GM18508 (cell line): ENCODE data around the gene OR5W2.
"Not testable (repeated sequence)": the region's sequence is repeated elsewhere in the genome, so short reads cannot be mapped to it uniquely, and the experiment has no call there.

Source experiments
- ATAC-seq: cut with Tn5 transposase; IDR thresholded peaks from one replicate; pipeline ENCODE4 v1.9.1; 2021; ENCODE audit warnings: moderate number of reproducible peaks; ENCODE audit not compliant: insufficient read depth, unreplicated experiment

The OR5W2 gene

GRCh38 chr11:55914482-55914881 lies at the start of gene OR5W2:
Gene OR5W2 (minus strand): TSS chr11:55914582. CDS start chr11:55914582, 0 bp downstream.
- ATAC-seq = no peak

DNA sequence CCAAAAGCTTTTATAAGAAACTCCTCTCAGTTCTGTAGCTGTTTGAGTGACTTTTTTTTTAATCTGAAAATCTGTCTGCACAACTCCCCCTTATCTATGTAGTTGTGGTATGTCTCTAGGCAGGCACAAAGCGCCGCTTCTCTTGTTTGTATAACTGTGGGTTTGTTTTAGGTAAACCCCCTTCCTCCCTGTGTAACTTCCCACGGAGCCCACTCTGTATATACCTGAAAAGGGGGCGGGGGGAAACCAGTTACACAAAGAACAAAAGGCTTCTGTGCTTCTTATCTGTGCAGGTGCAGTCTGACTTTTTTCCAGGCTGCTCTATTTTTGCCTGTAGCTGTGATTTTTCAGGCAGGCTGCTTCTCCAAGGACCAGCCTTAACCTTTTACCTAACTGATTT lies 42.1 kb upstream of the OR5W2 start:
- no peak for ATAC-seq

DNA sequence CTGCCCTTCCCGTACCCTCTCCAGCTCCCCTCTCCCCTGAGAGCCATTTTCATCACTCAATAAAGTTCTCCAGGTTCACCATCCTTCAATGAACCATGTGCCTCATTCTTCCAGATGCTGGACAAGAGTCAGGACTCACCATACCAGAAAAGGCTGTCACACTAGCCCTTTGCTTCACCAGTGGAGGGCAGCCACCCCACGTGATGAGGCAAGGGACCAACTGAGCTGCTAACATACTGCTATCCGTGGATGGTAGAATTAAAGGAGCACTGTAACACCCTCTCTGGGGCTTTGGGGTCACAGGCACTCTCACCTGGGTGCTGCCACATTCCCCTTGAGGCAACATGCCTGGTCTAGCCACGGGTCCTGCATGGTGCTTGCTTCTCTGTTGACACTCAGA lies 34.9 kb upstream of the OR5W2 start:
- no peak for ATAC-seq

DNA sequence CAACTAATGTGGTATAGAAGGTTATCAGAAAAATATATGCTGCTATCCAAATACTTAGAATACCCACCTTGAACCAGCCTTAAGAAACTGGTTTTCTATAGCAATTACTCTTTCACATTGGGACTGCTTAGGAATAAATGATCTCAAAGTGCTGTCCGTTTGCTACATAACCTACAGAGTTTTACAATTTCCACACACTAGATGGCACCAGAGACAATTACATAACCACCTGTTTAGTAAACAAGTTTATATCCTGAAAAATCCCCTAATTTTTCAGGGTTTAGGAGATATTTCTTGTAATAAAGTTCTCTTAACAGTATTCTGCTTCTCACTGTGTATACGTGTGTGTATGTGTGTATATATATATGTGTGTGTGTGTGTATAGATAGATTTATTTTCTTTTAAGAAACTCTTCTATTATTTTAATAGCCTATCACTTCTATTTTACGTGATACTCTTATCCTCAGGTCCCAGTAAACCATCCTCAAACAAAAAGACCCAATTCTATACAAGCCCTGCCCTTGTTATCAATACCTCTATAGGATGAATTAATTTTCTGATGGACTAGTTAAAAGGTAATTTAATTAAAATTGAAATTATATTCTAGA lies 28.5 kb upstream of the OR5W2 start:
- peak; percentile 71 for ATAC-seq

DNA sequence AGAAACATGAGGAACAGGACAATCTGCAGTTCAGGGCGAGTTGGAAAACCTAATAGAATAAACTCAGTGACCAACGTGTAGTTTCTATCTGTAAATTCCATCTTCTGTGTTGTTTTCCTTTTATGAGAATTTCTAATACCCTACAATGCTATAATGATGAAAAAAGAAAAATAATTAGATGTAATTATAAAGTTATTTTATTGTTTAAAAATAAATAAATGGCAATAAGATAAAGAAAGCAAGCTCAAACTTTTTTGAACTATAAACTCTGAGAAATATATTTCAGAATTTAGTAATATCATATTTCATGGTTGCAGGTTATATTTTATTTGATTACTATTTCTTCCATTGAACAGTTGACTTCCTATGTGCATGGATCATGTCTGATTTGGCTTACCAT lies 21.9 kb upstream of the OR5W2 start, which contains the start of gene OR5I1:
TSS of gene OR5I1 (minus strand) at position 101 of the 400 bp plus-strand sequence. CDS start at position 101, 0 bp downstream.
- ATAC-seq = no peak

DNA sequence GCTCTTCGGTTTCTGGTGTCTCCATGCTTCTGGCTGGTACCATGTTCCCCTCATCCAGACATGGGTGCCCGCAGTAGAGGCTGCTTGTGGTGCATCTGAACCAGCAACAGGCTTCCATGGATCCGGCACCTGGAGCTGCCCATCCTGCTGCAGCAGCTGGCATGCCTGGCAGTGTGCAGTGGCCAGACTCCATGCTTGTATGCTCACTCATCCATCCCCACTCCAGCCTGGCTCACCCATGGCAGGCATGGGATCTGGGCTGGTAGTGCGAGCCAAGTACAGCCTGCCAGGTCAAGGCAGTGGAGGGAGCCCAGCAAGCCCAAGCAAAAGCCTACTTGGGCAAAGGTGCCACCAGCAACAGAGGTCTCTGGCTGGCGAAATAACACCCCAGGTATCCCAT lies 6.2 kb upstream of the OR5W2 start:
- ATAC-seq = no peak

DNA sequence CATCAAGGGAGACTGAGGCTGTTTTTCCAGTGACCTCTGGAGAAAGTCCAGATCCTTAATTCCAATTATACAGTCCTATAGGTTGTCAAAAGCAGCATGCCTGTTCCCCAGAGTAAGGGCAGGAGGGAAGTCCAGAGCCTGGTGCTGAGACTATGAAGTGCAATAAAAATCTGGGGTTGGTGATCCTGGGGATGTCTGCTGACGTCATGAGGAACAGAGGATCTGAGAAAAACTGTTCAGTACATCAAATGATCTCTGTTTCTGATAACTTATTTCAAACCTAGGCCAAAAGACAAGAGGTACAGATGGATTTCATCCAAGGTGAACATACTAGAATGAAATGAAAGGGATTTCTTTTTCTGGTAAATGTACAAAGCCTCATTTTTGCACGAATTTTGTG lies 12.1 kb downstream of the OR5W2 start:
- ATAC-seq = no peak

- ATAC-seq = no peak
These were observed 19.2 kb downstream of the OR5W2 start for GRCh38 chr11:55895216-55895615.

GRCh38 chr11:55885481-55885880 lies 28.9 kb downstream of the OR5W2 start:
- not testable (repeated sequence) for ATAC-seq

GRCh38 chr11:55884995-55885394 lies 29.4 kb downstream of the OR5W2 start:
- ATAC-seq = not testable (repeated sequence)

DNA sequence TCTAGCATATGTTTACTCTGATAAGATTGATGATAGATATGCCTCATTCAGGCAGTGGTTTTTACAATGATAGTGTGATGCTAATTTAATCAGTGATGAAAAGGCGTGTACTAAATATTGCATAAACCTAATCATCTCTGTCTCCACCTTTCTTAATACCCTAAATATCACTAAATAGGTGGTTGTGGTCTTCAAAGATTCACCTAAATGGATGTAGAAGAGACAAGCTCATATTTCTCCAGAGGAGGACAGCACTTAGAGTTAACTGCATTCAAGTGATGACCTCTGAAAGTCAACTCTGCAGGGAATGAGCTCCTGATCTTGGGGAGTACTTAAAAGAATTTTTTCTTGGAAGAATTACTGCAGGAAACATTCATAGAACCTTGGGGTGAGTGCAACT lies 31.4 kb downstream of the OR5W2 start, which contains the start of gene TRIM51:
TSS of gene TRIM51 (plus strand) at position 301 of the 400 bp plus-strand sequence. CDS start 2,132 bp downstream, outside the sequence.
- ATAC-seq = not testable (repeated sequence)

DNA sequence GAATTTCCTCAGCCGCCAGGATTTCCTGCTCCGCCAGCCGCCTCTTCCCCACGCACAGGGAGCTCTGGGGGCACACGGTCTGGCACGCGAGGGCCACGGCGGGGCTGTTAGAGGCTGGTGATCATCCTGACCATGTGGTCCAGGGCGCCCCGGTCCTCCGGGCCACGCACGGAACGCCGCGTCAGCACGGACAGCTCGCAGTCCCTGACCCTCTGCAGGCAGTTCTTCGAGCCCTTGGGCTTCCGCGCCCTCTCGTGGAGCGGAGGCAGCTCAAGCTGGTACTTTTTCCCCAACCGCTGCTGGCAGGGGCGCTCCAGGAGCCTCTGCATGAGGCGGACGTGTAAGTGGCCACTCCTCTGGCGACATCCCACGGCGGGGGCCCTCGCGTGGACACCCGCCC lies 41.2 kb downstream of the OR5W2 start:
- ATAC-seq = not testable (repeated sequence)

DNA sequence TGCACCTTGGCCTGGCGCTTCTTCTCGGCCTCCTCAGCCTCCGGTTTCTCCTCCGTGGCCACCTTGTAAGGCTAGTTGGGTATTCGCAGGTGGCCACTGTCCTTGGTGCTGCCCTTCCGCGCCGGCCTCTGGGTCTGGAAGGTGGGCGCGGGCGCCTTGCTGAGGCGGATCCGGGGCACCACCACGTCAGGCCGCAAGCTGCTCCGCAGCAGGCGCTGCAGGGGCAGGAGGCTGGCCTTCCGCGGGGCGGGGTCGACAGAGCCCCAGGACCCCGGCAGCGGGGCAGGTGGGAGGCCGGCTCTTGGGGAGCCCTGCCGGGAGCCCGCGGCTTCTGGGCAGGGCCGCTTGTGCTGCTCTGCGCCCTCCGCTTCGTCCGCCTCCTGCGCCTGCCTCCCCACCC lies 41.7 kb downstream of the OR5W2 start:
- not testable (repeated sequence) for ATAC-seq

DNA sequence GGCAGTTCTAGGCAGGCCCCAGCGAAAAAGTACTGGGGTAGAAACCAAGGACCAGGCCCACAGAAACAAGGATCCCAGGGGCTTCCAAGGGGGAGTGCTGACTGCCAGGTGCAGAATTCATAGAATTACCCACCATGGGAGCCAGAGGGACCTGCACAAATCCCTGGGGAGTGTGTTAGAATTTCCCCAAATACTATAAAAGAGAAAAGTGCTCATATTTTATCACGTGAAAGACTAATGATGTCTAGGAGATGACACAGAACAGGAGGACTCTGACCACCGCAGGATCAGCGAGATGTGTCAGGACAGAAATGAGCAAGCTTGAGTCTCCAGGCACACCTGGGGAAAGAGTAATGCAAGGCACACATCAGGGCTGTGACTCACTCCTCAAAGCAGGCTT lies 47.0 kb downstream of the OR5W2 start:
- not testable (repeated sequence) for ATAC-seq
